Choroid plexus epithelial cell (primary cell): ENCODE data around the gene PRKCE.
A peak's percentile ranks its signal among the peaks of the same experiment; 100 is the strongest.

Experiments
- DNase-seq: peaks from one replicate; pipeline ENCODE4 v3.0.0-alpha.2; 2010; ENCODE audit warnings: low read depth
- H3K4me3 ChIP-seq: 2 replicates; pipeline ENCODE4 v1.5.1; 2011; ENCODE audit warnings: low read depth, mild to moderate bottlenecking, control low read depth, low read length, moderate library complexity
- CTCF ChIP-seq: conservative IDR thresholded peaks from 2 replicates; pipeline ENCODE4 v1.5.1; 2011; ENCODE audit warnings: low read depth, mild to moderate bottlenecking, control low read depth, inconsistent platforms, low read length, moderate library complexity

PRKCE gene

GRCh38 chr2:46230115-46230571, 578.7 kb downstream of the PRKCE start:
- DNase-seq, result peak; percentile 19
- no peak overlapping the region for H3K4me3 ChIP-seq
- peak; percentile 20 for TF ChIP-seq CTCF

GRCh38 chr2:46230677-46231425, 579.4 kb downstream of the PRKCE start:
- no peak overlapping the region for H3K4me3 ChIP-seq
- DNase-seq, result no peak
- TF ChIP-seq CTCF, result no peak

GRCh38 chr2:46231721-46232120, 580.2 kb downstream of the PRKCE start:
- no peak overlapping the region for H3K4me3 ChIP-seq
- no peak for TF ChIP-seq CTCF
- DNase-seq, result no peak

GRCh38 chr2:46232860-46233259, 581.4 kb downstream of the PRKCE start:
- H3K4me3 ChIP-seq, result no peak overlapping the region
- no peak for DNase-seq
- no peak for TF ChIP-seq CTCF

- TF ChIP-seq CTCF, result no peak
- no peak overlapping the region for H3K4me3 ChIP-seq
- no peak for DNase-seq
Measured at GRCh38 chr2:46236006-46236875, 584.8 kb downstream of the PRKCE start.

GRCh38 chr2:46236876-46237859, 585.7 kb downstream of the PRKCE start:
- TF ChIP-seq CTCF, result no peak
- H3K4me3 ChIP-seq, result no peak overlapping the region
- DNase-seq, result no peak
